HepG2 (cell line): ENCODE measurements around the gene DNASE1L2. TPM values are rescaled to one million over a fixed set of nuclear protein-coding genes. Genes with fewer than 3 reads are reported as not detected.
A peak's percentile ranks its signal among the peaks of the same experiment; 100 is the strongest.

Source experiments
- CCDC6 ChIP-seq: sonication (generic); formaldehyde crosslinking; IDR thresholded peaks from 2 replicates; pipeline ENCODE4 v1.8.1; 2022; ENCODE audit warnings: mild to moderate bottlenecking, missing genetic modification reagents, moderate library complexity
- FOXP1 ChIP-seq, 2 experiments: fragments of 450-650 bp in 1 of 2; IDR thresholded peaks; 2 replicates each; pipeline ENCODE4 v1.6.1; 2017 to 2018; ENCODE audit warnings: antibody characterized with exemption in 1 of 2
- PRMT3 ChIP-seq: sonication (generic); formaldehyde crosslinking; IDR thresholded peaks from 2 replicates; pipeline ENCODE4 v1.8.1; 2022; ENCODE audit warnings: low read depth, mild to moderate bottlenecking, moderate library complexity, missing genetic modification reagents, borderline replicate concordance
- ZNF337 ChIP-seq: sonication (generic); formaldehyde crosslinking; IDR thresholded peaks from 2 replicates; pipeline ENCODE4 v1.5.1; 2020; ENCODE audit warnings: missing genetic modification reagents, low read depth, mild to moderate bottlenecking, borderline replicate concordance
- ZNF567 ChIP-seq: sonication (generic); formaldehyde crosslinking; IDR thresholded peaks from 2 replicates; pipeline ENCODE4 v1.8.1; 2023; ENCODE audit warnings: mild to moderate bottlenecking, missing genetic modification reagents, borderline replicate concordance
- polyA plus RNA-seq, 8 experiments: library from polyadenylated mRNA; depleted of rRNA in 3 of 8; stranded (reverse) in 7 of 8; unstranded in 1 of 8; fragments of >200 nt; fragmentation: Illumina TruSeq in 4 of 8; extraction: Trizol in 4 of 8; gene quantifications; 2 replicates each; pipeline versions ENCODE4 v1.2.1 to v1.2.3, GENCODE V29; 2011 to 2016; ENCODE audit warnings: low read depth in 4 of 8, missing spikeins in 1 of 8, mixed read lengths in 1 of 8; ENCODE audit not compliant: insufficient read depth in 1 of 8
- total RNA-seq, 5 experiments: library from RNA; depleted of rRNA; stranded (reverse); fragments of >200 nt; fragmentation: Illumina TruSeq; extraction: Trizol; gene quantifications; 2 replicates each; pipeline ENCODE4 v1.2.3, GENCODE V29; 2016; ENCODE audit warnings: low read depth in 1 of 5
- TF ChIP-seq, protein P1 (sequence below), 2 experiments: fragments of 450-650 bp in 1 of 2; sonication (generic) in 1 of 2; formaldehyde crosslinking; IDR thresholded peaks; 2 replicates each; pipeline versions ENCODE4 v1.5.0 to v1.8.0; 2020 to 2022; ENCODE audit warnings: mild to moderate bottlenecking in 1 of 2, missing genetic modification reagents in 1 of 2
- TF ChIP-seq, protein P2 (sequence below): sonication (generic); formaldehyde crosslinking; IDR thresholded peaks from 2 replicates; pipeline ENCODE4 v1.8.0; 2022; ENCODE audit warnings: mild to moderate bottlenecking, missing genetic modification reagents, moderate library complexity
- TF ChIP-seq, protein P3 (sequence below): sonication (generic); formaldehyde crosslinking; IDR thresholded peaks from 2 replicates; pipeline ENCODE4 v1.4.0; 2020; ENCODE audit warnings: mild to moderate bottlenecking, missing genetic modification reagents
- TF ChIP-seq, protein P4 (sequence below): IDR thresholded peaks from 2 replicates; pipeline ENCODE4 v1.6.1; 2016; ENCODE audit warnings: low read depth, borderline replicate concordance
- TF ChIP-seq, protein P5 (sequence below): sonication (generic); formaldehyde crosslinking; IDR thresholded peaks from 2 replicates; pipeline ENCODE4 v1.5.0; 2020; ENCODE audit warnings: mild to moderate bottlenecking, missing genetic modification reagents, borderline replicate concordance
- TF ChIP-seq, protein P6 (sequence below): sonication (generic); formaldehyde crosslinking; IDR thresholded peaks from 2 replicates; pipeline ENCODE4 v1.4.0; 2020; ENCODE audit warnings: missing genetic modification reagents, mild to moderate bottlenecking, borderline replicate concordance

The DNASE1L2 gene
- total and polyA plus RNA-seq, 2 of the 13 experiments (the other 11 are each of a cell fraction or from before 2014, with no cell fraction given): 0.44 to 0.50 TPM

DNA sequence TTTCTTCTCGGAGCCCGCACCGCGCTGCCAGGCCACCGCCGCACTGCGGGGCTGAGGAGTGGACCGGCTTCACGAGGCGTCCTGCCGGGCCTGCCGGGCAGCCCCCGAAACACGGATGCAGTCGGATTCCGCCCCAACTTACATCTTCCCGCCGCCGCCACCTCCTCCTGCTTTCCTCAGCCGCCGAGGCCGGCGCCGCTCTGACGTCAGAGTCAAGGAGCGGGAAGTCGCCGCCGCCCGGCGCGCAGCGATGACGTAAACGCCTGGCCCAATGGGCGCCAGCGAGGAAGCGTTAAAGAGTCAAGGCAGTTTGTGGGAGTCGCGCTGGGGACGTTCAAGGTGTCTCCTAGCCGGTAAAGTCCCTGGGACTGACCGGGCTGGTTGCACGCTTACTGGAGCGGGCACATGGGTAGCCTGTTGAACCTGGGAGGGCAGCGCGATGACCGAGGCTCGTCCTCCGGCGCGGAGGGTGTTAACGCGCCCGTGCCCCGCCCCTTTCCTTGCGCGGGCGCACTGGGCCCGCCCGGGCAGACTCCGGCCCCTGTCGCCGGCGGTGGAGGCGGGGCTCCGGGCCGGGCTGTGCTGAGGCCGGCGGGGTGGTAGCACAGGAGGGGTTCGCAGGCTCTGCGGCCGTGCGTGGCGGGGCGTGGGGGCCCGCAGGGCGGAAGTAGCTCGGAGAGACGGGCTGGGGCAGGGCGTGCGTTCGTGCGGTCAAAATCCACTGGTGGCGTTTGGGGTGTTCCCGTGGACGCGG lies 31.8 kb downstream of the DNASE1L2 start, which contains the start of gene RNPS1 (continued):
- TF ChIP-seq, protein P1, sequence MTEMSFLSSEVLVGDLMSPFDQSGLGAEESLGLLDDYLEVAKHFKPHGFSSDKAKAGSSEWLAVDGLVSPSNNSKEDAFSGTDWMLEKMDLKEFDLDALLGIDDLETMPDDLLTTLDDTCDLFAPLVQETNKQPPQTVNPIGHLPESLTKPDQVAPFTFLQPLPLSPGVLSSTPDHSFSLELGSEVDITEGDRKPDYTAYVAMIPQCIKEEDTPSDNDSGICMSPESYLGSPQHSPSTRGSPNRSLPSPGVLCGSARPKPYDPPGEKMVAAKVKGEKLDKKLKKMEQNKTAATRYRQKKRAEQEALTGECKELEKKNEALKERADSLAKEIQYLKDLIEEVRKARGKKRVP (CRISPR knock-in tag; IDR thresholded peaks at IDR 0.05): 0 out of 4 replicates have a peak, but pooled peaks of 1 of the 2 experiments have one; percentile 54
- TF ChIP-seq PRMT3 (CRISPR knock-in tag): peak; percentile 93
- TF ChIP-seq, protein P2, sequence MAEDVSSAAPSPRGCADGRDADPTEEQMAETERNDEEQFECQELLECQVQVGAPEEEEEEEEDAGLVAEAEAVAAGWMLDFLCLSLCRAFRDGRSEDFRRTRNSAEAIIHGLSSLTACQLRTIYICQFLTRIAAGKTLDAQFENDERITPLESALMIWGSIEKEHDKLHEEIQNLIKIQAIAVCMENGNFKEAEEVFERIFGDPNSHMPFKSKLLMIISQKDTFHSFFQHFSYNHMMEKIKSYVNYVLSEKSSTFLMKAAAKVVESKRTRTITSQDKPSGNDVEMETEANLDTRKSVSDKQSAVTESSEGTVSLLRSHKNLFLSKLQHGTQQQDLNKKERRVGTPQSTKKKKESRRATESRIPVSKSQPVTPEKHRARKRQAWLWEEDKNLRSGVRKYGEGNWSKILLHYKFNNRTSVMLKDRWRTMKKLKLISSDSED (CRISPR knock-in tag): no peak
- TF ChIP-seq, protein P3, sequence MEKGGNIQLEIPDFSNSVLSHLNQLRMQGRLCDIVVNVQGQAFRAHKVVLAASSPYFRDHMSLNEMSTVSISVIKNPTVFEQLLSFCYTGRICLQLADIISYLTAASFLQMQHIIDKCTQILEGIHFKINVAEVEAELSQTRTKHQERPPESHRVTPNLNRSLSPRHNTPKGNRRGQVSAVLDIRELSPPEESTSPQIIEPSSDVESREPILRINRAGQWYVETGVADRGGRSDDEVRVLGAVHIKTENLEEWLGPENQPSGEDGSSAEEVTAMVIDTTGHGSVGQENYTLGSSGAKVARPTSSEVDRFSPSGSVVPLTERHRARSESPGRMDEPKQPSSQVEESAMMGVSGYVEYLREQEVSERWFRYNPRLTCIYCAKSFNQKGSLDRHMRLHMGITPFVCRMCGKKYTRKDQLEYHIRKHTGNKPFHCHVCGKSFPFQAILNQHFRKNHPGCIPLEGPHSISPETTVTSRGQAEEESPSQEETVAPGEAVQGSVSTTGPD (CRISPR knock-in tag): no peak
- TF ChIP-seq, protein P4, sequence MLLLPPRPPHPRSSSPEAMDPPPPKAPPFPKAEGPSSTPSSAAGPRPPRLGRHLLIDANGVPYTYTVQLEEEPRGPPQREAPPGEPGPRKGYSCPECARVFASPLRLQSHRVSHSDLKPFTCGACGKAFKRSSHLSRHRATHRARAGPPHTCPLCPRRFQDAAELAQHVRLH: peak; percentile 75; the same call in 1 of the 2 replicates
- TF ChIP-seq, protein P5, sequence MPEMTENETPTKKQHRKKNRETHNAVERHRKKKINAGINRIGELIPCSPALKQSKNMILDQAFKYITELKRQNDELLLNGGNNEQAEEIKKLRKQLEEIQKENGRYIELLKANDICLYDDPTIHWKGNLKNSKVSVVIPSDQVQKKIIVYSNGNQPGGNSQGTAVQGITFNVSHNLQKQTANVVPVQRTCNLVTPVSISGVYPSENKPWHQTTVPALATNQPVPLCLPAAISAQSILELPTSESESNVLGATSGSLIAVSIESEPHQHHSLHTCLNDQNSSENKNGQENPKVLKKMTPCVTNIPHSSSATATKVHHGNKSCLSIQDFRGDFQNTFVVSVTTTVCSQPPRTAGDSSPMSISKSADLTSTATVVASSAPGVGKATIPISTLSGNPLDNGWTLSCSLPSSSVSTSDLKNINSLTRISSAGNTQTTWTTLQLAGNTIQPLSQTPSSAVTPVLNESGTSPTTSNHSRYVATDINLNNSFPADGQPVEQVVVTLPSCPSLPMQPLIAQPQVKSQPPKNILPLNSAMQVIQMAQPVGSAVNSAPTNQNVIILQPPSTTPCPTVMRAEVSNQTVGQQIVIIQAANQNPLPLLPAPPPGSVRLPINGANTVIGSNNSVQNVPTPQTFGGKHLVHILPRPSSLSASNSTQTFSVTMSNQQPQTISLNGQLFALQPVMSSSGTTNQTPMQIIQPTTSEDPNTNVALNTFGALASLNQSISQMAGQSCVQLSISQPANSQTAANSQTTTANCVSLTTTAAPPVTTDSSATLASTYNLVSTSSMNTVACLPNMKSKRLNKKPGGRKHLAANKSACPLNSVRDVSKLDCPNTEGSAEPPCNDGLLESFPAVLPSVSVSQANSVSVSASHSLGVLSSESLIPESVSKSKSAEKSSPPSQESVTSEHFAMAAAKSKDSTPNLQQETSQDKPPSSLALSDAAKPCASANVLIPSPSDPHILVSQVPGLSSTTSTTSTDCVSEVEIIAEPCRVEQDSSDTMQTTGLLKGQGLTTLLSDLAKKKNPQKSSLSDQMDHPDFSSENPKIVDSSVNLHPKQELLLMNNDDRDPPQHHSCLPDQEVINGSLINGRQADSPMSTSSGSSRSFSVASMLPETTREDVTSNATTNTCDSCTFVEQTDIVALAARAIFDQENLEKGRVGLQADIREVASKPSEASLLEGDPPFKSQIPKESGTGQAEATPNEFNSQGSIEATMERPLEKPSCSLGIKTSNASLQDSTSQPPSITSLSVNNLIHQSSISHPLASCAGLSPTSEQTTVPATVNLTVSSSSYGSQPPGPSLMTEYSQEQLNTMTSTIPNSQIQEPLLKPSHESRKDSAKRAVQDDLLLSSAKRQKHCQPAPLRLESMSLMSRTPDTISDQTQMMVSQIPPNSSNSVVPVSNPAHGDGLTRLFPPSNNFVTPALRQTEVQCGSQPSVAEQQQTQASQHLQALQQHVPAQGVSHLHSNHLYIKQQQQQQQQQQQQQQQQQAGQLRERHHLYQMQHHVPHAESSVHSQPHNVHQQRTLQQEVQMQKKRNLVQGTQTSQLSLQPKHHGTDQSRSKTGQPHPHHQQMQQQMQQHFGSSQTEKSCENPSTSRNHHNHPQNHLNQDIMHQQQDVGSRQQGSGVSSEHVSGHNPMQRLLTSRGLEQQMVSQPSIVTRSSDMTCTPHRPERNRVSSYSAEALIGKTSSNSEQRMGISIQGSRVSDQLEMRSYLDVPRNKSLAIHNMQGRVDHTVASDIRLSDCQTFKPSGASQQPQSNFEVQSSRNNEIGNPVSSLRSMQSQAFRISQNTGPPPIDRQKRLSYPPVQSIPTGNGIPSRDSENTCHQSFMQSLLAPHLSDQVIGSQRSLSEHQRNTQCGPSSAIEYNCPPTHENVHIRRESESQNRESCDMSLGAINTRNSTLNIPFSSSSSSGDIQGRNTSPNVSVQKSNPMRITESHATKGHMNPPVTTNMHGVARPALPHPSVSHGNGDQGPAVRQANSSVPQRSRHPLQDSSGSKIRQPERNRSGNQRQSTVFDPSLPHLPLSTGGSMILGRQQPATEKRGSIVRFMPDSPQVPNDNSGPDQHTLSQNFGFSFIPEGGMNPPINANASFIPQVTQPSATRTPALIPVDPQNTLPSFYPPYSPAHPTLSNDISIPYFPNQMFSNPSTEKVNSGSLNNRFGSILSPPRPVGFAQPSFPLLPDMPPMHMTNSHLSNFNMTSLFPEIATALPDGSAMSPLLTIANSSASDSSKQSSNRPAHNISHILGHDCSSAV (CRISPR knock-in tag): no peak
- TF ChIP-seq ZNF567 (CRISPR knock-in tag): peak; percentile 92; the same call in 1 of the 2 replicates
- TF ChIP-seq FOXP1 (IDR thresholded peaks at IDR 0.05): no peak
- no peak for TF ChIP-seq FOXP1 (CRISPR knock-in tag; IDR thresholded peaks at IDR 0.05)
- peak; percentile 98 for TF ChIP-seq CCDC6
- TF ChIP-seq, protein P6, sequence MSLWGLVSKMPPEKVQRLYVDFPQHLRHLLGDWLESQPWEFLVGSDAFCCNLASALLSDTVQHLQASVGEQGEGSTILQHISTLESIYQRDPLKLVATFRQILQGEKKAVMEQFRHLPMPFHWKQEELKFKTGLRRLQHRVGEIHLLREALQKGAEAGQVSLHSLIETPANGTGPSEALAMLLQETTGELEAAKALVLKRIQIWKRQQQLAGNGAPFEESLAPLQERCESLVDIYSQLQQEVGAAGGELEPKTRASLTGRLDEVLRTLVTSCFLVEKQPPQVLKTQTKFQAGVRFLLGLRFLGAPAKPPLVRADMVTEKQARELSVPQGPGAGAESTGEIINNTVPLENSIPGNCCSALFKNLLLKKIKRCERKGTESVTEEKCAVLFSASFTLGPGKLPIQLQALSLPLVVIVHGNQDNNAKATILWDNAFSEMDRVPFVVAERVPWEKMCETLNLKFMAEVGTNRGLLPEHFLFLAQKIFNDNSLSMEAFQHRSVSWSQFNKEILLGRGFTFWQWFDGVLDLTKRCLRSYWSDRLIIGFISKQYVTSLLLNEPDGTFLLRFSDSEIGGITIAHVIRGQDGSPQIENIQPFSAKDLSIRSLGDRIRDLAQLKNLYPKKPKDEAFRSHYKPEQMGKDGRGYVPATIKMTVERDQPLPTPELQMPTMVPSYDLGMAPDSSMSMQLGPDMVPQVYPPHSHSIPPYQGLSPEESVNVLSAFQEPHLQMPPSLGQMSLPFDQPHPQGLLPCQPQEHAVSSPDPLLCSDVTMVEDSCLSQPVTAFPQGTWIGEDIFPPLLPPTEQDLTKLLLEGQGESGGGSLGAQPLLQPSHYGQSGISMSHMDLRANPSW (CRISPR knock-in tag): 0 out of 2 replicates have a peak, but pooled peaks have one; percentile 58
- TF ChIP-seq ZNF337 (CRISPR knock-in tag): 0 out of 2 replicates have a peak, but pooled peaks have one; percentile 35
